HG03565 (cell line): ENCODE data around the gene KRTAP23-1.

Experiments used
- ATAC-seq: cut with Tn5 transposase; IDR thresholded peaks from one replicate; pipeline ENCODE4 v1.9.1; 2021; ENCODE audit warnings: mild to moderate bottlenecking, moderate library complexity; ENCODE audit not compliant: unreplicated experiment

KRTAP23-1 gene, protein sequence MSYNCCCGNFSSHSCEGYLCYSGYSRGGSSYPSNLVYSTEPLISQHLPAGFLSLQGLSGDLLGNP

DNA sequence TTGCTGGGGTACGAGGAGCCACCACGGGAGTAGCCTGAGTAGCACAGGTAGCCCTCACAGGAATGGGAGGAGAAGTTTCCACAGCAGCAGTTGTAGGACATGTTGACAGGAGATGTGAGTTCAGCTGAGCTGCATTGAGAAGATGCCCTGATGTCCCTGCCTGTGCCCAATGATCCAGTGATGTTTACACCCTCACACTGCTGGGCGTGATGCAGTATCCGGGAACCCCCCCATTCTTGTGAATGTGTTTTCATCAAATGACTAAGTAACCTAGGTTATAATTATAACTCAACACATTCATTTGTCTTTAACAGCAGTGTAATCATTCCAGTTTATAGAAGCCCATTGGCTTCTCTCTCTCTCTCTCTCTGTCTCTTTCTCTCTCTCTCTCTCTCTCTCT is at the start of gene KRTAP23-1:
Gene KRTAP23-1, minus strand, starts transcription at position 101 of the 400 bp plus-strand sequence. Its CDS starts 0 bp downstream, at position 101.
- no peak for ATAC-seq

DNA sequence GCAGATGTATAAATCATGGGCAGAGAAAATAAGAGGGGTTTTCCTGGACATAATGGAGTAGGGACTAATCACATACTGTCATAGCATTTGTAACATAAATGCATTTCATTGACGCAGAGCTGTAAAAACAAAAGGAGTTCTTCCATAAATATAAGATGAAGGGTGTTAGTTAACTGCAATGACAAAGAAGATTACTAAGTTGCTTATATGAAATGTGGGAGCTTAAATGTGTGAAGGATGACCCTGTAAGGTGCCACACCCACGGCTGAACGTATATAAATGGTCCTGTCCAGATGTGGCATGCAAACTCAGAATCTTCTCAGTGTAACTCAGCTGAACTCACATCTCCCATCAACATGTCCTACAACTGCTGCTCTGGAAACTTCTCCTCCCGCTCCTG is 47.3 kb upstream of the KRTAP23-1 start, which contains the start of gene KRTAP13-1:
Gene KRTAP13-1, plus strand, starts transcription at position 301 of the 400 bp plus-strand sequence. Its CDS starts 56 bp downstream, at position 357.
- no peak for ATAC-seq

DNA sequence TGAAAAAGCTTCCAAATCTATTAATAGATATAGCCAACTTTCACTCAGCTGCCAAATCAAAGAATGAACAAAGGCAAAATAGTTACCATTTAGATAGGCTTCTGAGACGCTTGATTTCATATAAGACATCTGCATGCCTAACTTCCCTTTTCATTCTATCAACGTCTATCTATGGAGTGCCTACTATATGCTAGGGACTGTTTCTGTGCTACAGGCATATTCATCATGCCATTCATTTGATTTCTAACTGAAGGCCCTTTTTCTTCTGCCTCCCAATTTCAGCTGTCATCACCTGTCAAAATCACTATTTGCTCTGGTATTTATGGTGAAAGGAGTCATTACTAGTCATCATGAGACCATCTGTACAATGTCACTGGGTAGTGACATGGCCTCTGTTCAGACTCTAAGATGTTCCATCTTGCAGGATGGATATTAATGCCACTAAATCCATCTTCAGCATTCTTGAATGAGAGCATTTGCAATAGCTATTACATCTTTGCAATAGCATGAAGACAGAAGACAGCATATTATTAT is 43.2 kb upstream of the KRTAP23-1 start:
- no peak for ATAC-seq

DNA sequence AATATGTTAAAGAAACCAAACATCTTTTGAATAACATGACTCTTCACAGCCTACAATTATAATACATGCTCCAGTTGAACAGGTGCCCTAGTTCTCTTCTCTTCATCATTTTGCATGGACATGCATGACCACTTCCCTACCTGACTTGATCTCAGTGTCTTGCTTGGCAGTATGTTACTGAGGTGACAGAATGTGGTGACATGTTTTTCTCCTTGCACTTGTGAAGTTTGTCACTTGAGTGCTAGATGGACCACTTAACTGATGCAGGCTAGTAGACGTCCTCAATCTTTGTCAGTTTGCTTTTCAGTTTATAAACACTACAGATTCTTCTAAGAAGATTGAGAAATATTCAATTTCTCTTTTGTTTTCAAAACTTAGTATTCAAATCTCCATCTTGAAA is 33.8 kb upstream of the KRTAP23-1 start:
- no peak for ATAC-seq

DNA sequence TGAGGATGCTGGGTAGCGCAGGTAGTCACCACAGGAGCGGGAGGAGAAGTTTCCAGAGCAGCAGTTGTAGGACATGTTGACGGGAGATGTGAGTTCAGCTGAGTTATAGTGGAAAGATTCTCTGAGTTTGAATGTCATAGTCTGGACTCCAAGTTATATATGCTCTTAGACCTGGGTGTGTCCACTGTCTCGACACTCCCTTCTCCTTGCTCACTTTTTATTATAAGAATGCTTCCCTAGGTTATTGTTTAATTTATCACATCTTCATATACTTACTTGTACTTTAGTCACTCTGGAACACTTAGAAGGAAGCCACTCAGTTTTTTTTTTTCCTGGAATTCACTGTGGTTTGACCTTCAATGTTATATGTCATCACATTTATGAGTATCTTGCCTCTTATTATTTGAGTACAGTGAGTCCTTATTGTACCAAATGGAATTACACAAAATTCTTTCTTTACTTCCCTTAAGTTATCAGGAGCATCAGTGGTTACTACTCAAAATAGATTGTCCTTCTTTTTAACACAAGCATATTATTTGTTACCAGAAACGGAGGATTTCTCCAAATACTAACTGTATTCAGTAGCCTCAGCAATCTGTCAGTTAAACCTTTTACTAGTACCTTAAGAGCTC is 23.8 kb upstream of the KRTAP23-1 start, which contains the start of gene KRTAP13-2:
Gene KRTAP13-2, minus strand, starts transcription at position 133 of the 632 bp plus-strand sequence. Its CDS starts 58 bp downstream, at position 75.
- no peak for ATAC-seq

DNA sequence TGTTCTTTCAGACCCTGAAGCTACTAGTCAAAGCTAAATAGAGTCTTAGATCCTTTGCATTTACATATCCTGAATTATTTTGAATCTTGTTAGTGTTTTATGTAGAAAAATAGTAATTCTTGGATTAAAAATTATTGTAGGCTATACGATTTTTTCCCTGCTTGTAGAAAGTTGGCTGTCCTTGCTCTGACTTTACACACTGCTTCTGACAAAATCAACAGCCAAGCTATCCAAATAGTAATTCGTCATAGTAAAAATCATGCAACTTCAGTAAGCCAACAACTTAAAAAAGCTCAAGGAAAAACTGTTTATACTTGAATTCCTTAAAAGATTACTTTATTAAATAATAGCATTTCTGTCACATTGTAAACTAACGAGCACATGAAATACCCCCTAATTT is 7.5 kb upstream of the KRTAP23-1 start:
- no peak for ATAC-seq

DNA sequence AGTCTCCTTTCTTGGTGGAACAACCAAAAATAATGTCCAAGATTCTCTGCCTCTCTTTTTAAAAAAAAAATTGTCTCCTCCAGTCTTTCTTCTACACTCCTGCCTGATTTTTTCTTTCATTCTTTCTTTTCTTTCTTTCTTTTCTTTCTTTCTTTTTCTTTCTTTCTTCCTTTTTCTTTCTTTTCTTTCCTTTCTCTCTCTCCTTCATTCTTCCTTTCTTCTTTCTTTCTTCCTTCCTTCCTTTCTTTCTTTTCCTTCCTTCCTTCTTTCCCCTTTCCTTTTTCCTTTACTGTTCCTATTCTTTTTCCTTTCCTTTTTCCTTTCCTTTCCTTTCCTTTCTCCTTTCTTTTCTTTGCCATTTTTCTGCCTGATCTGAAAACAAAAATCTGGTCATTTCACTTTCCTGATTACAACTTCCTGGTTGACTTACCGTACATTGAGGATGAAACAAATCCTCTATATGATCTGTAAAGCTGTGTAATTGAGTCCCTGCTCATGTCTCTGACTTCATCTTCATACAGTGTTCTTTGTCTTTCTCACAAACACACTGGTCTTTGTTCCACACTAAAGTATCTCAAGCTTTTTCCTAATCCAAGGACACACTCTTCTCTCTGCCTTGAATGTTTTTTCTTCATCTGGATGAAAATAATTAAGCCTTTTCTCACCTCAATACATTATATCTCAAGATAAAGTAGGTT is 6.1 kb upstream of the KRTAP23-1 start:
- no peak for ATAC-seq

DNA sequence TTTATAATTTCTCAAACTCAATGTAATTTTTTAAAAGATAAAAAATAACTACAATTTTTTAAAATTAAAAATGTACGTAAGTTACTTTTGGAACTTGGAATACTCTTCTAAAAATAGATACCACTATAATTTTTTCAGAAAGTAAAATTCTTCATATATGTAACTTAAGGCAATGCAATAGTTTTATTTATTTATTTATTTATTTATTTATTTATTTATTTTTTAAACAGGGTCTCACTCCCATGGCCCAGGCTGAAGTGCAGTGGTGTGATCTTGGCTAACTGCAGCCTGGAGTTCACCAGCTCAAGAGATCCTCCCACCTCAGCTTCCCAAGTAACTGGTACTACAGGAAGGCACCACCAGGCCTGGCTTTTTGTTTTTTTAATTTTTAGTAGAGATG is 3.1 kb upstream of the KRTAP23-1 start:
- no peak for ATAC-seq

DNA sequence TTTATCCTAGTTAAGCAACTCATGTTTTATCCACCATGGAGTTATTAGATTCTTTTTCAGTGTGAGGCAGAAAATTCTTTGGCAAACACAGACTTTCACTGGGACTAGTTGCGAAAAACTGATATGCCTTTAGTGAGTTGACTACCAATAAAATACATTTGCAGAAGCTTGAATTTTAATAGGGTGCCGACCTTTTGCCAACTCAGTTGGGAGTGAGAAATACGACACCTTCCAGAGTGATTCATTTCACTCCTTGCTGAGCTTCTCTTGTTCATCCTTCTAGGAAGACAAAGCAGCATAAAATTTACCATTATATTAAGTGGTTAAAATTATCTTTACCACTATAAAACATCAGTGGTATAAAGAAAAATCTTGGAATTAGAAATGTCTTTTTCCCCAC is 1.2 kb upstream of the KRTAP23-1 start:
- ATAC-seq: no peak

DNA sequence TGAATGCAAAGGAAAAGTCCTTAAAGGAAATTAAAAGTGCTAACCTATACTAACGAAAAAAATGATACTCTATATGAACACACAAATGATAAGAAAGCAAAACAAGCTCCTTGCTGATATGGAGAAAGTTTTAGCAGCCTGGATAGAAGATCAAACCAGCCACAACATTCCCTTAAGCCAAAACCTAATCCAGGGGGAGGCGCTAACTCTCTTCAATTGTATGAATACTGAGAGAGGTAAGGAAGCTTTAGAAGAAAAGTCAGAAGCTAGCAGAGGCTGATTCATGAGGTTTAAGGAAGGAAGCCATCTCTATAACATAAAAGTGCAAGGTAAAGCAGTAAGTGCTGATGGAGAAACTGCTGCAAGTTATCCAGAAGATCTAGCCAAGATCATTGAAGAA is 3.4 kb downstream of the KRTAP23-1 start:
- no peak for ATAC-seq

DNA sequence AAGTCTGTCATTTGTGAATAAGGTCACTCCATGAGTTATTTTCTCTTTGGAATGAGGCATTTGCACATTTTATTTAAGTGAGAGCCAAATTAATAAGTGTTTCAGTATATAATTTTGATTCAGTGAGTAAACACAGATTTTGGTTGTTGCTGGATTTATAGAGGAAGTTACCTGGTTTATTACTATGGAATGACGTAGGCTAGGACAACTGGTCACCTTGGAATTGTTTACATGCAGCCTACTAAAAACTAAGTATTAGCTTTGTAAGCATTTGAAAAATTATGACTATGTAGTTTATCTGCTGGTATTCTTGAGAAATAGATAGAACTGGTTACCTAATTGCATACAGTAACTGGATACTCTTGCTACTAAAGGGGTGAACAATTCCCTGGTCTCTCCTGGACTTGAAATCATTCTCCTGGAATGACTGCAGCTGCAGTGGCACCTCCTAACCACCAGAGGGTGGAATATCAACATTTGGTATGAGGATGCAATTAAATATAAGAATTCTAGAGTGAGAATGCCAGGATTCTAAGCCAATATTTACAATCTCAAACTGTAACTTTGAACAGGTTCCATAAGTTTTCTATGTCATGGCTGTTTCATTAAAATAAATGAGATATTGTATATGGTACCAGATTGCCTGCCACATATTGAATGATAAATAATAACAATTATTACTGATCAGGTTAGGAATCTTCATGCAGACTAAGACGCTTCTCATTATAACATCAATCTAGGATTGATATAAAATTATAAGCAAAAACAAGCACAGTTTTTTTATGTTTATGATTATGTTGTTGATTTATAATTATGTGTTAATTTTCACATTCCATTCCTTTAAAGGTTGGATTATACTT is 7.5 kb downstream of the KRTAP23-1 start:
- ATAC-seq: no peak

DNA sequence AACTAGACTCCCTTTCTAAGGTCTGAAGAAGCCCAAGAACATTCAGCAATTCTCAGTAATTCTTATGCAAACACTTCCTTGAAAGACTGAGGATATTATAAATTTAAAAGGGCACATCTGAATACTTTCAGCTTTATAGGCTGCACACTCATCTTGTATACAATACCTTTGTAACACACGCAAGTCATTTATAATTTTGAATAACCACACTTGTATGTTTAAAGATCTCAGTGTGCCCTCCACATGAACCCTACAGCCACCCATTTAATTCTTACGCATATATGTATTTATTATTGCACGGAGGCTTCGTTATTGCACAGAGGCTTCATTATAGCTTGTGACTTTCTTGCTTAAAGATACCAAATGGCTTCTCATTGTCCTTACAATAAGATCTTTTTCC is 9.7 kb downstream of the KRTAP23-1 start:
- no peak for ATAC-seq

DNA sequence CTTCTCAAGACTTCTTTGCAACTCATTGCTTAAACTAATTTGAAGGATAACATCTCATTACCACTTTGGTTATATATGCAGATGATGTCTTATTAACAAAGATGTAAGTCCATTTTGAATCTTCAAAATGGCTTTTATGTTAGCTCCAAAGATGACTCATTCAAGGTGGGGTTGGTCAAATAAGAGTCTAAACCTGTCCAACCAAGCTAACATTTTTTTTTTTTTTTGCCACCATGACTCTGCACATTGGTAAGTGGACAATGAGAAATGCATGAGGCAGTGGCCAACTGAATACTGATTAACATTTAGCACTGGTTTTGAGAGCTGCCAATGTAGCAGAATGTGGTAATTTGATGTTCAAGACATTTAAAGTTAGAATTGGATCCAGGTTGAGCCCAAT is 10.6 kb downstream of the KRTAP23-1 start:
- ATAC-seq: no peak

DNA sequence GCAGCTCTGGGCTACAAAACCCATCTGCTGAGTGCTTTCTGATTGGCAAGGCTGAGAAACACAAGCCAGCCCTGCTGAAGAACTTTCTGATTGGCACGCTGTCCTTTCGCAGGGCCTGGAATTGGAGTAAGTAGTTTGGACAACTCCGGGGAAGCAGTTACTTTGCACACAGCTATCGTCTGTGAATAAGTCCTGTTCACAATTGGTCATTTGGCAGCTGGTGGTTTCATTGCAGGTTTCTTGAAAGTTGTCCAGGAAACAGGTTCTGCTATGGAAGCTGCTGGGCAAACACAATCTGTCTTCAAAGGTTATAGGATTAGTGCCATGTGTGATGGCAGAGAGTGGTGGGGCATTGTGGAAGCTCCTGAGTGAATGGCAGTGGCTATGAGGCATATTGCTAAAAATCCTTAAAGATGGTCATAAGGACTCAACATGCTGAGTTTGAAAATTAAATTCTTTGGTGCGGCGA is 11.1 kb downstream of the KRTAP23-1 start, which contains the start of gene KRTAP27-1:
Gene KRTAP27-1, minus strand, starts transcription at position 419 of the 469 bp plus-strand sequence. Its CDS starts 26 bp downstream, at position 393.
- no peak for ATAC-seq

DNA sequence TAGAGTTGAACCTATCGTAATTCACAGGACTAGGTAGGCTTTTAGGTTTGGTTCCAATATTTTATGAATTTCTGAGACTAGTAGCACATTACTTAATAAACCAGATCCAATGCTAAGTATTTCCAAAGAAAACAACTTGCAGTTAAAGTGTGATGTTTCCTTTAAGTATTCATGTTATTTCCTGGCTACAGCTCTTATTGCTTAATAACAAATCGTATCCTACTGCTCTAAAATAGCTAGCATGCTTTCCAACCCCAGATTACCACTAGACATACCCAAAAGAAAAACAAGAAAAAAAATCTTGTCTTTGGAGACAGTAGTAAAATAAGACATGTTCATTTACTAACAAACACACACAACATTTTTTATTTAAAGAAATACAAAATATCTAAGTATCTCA is 11.8 kb downstream of the KRTAP23-1 start:
- no peak for ATAC-seq

DNA sequence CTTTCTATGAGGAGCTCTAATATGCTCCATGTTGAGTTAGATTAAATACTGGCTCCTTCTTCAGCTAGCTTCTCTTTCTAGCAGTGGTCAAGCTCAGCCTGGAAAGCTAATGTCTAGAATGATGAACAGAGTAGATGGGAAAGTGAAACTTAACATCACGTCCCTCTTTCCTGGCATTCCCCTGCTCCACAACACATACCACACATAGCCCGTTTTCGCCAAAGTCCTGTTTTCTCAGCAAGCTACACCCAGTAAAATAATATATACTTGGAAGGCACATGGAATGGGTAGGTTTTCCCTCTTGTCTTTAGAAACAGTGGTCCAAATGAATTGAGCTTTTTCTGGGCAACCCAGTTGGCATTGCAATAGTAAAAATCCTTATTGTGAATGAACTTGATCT is 14.7 kb downstream of the KRTAP23-1 start:
- no peak for ATAC-seq

DNA sequence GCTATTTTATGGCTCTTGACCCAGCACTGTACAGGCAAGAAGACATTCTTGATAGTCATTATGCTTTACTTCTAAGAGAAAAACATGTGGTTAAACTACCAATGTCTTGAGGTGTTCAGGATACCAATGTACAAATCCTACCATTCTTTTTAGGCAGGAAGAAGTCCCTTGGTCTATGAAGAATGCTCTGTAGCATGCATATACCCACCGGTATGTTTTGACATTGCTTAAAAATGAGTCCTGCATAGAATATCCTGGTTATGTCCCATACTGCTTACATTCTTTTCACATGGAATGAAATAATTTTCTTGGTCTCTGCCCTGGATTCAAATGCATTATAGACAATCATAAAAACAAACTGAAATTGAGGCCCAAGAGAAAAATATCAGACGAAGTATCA is 15.7 kb downstream of the KRTAP23-1 start:
- no peak for ATAC-seq

DNA sequence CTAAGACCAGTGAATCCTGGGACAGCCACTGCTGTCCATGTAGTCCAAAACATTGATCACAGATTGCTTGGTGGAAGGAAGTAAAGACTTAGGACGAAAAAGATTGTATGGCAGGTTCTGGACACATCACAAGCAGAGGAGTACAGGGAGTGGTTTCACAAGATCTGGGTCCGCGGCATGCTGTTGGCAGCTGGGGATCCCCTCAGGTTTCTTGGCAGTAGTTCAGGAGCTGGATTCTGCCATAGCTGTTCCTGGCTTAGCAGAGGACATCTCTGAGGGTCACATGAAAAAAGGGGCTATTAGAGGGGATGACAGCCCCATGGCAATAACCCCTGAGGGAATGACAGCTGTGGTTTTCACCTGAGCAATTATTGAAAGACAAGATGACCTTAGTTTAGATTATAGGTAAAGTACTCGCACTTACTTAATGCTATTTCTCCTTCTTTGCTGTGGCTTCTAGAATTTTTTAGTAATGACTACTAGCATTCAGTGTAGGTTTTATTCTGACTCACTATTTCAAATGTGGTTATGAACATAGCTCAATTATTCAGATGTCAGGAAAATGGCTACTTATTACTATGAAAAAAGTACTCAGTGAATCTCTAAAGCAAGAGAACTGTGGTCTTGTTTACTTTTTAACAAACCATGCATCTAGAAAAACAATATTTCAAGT is 19.1 kb downstream of the KRTAP23-1 start:
- no peak for ATAC-seq

DNA sequence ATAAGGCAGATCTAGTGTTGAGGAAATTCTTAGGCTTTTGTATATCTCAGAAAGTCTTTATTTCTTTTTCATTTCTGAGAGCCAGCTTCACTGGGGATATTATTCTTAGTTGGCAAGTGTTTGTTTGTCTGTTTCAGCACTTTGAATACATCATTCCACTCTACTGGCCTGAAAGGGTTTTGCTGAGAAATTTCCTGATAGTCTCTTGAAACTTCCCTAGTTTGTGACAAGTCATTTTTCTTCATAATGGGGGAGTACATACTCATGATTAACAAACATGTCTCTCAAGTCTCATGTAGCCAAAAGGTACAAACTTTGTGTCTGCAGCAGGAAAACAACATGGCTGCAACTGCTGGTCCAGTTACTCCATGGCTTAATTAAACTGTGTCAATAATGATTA is 22.0 kb downstream of the KRTAP23-1 start:
- no peak for ATAC-seq

DNA sequence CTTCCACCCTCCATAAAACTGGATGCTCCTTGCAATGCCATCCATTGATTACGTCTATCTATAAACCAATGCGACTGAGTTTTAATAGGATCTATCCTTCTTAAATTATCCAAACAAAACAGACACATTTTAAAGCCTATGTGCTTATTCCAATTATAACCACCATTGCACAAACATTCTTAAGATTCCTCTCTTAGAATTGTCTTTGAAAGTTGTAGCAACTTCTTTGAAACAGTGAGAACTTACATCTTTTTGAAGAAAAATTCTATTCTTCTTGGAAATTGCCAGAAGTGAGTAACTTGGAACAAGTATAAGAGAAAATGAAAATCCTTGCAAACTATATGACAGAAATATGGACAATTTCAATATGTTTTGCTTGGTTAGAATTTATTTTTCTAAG is 28.2 kb downstream of the KRTAP23-1 start, which contains the start of gene KRTAP26-1:
Gene KRTAP26-1, minus strand, starts transcription at position 101 of the 400 bp plus-strand sequence. CDS start 280 bp downstream, outside the sequence.
- ATAC-seq: no peak
